ENCODE measurements around the gene WDR4. TPM values are rescaled to one million over a fixed set of nuclear protein-coding genes. Genes with fewer than 3 reads are reported as not detected.
"Not testable (repeated sequence)": the region's sequence is repeated elsewhere in the genome, so short reads cannot be mapped to it uniquely, and the experiment has no call there.

Gene WDR4
- polyA plus RNA-seq, 1 experiment: 13.7 TPM

GRCh38 chr21:42840411-42841155 lies 38.8 kb downstream of the WDR4 start:
- DNase-seq (ENCODE audit: low read depth): no peak
- TF ChIP-seq CTCF (IDR thresholded peaks at IDR 0.05; ENCODE audit: insufficient read depth, low read depth, low read length): no peak
- POLR2A ChIA-PET: no interaction called here
- Histone ChIP-seq H3K4me3 (ENCODE audit: low read depth, low read length) (no peak overlapping the region), H3K36me3 (ENCODE audit: control insufficient read depth, insufficient read depth, low read length) (peaks cover 28% of the 10 kb centered on the region), H3K27me3 (ENCODE audit: control insufficient read depth, insufficient read depth, low read length) (no peaks in the 10 kb centered on the region)
- CTCF ChIA-PET: no interaction called here

GRCh38 chr21:42839271-42840231 lies 39.8 kb downstream of the WDR4 start:
- CTCF ChIA-PET: no interaction called here
- DNase-seq (ENCODE audit: low read depth): no peak
- POLR2A ChIA-PET: no interaction called here
- H3K27me3 ChIP-seq (ENCODE audit: control insufficient read depth, insufficient read depth, low read length): no peaks in the 10 kb centered on the region
- H3K4me3 ChIP-seq (ENCODE audit: low read depth, low read length): no peak overlapping the region
- peaks cover 21% of the 10 kb centered on the region for H3K36me3 ChIP-seq (ENCODE audit: control insufficient read depth, insufficient read depth, low read length)
- no peak for TF ChIP-seq CTCF (IDR thresholded peaks at IDR 0.05; ENCODE audit: insufficient read depth, low read depth, low read length)

DNA sequence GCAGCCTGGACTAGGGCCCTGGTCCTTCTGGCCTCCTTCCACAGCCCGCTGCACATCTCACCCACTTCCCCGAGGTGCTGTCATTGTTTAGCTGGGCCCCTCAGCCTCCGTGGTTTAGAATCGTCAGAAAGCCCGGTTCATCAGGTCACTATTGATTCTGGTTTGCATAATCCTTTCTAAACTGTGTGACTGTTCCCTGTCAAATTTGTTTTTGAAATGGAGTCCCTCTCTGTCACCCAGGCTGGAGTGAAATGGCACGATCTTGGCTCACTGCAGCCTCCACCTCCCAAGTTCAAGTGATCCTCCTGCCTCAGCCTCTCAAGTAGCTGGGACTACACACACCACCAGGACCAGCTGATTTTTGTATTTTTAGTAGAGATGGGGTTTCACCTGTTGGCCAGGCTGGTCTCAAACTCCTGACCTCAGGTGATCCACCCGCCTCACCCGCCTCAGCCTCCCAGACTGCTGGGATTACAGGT lies 41.1 kb downstream of the WDR4 start:
- H3K4me3 ChIP-seq (ENCODE audit: low read depth, low read length); H3K27me3 ChIP-seq (ENCODE audit: control insufficient read depth, insufficient read depth, low read length); CTCF ChIA-PET; DNase-seq (ENCODE audit: low read depth); POLR2A ChIA-PET: not testable (repeated sequence)
- H3K36me3 ChIP-seq (ENCODE audit: control insufficient read depth, insufficient read depth, low read length): peaks cover 19% of the 10 kb centered on the region

- peaks cover 18% of the 10 kb centered on the region for H3K36me3 ChIP-seq (ENCODE audit: control insufficient read depth, insufficient read depth, low read length)
- POLR2A ChIA-PET: no interaction called here
- DNase-seq (ENCODE audit: low read depth): no peak
Measured at GRCh38 chr21:42837421-42838211, 41.7 kb downstream of the WDR4 start.

More at GRCh38 chr21:42837421-42838211, 41.7 kb downstream of the WDR4 start:
- CTCF ChIA-PET: no interaction called here
- no peaks in the 10 kb centered on the region for H3K27me3 ChIP-seq (ENCODE audit: control insufficient read depth, insufficient read depth, low read length)
- no peak overlapping the region for H3K4me3 ChIP-seq (ENCODE audit: low read depth, low read length)
- no peak for TF ChIP-seq CTCF (IDR thresholded peaks at IDR 0.05; ENCODE audit: insufficient read depth, low read depth, low read length)

Measured in BJ (cell line).